CD4-positive, alpha-beta T cell (primary cell): ENCODE data around the gene OR52E6. TPM values are rescaled to one million over a fixed set of nuclear protein-coding genes. Genes with fewer than 3 reads are reported as not detected.
A peak's percentile ranks its signal among the peaks of the same experiment; 100 is the strongest.

Source experiments
- ATAC-seq: fragments of 200-7000 bp; cut with Tn5 transposase; one replicate; pipeline ENCODE4 v1.10.0; 2022; ENCODE audit warnings: mild to moderate bottlenecking; ENCODE audit not compliant: poor library complexity
- CTCF ChIA-PET: fragments of 350-600 bp; sonication (Branson Sonifier 250); formaldehyde crosslinking; loops from one replicate; lab custom pipeline; 2021; ENCODE audit warnings: antibody characterized with exemption, inconsistent platforms; lab: Charles Lee
- POLR2A ChIA-PET: fragments of 350-600 bp; sonication (Branson Sonifier 250); formaldehyde crosslinking; loops from one replicate; lab custom pipeline; 2021; ENCODE audit warnings: antibody characterized with exemption, inconsistent platforms; lab: Charles Lee
- DNase-seq, 14 experiments: peaks; one replicate each; pipeline ENCODE4 v3.0.0-alpha.2; 2013 to 2020; ENCODE audit warnings: mixed read lengths in 2 of 14
- H3K27ac ChIP-seq, 2 donors: one replicate each; pipeline versions ENCODE4 v1.5.1 to v1.7.0; 2013; ENCODE audit warnings: low read length in 2 of 2, low read depth in 1 of 2, mild to moderate bottlenecking in 1 of 2
- H3K27me3 ChIP-seq, 2 experiments: 1 replicate in 1 of 2; 2 replicates in 1 of 2; pipeline versions ENCODE4 v1.6.1 to v1.7.0; 2013; ENCODE audit warnings: low read length in 2 of 2, control low read depth in 1 of 2, mild to moderate bottlenecking in 1 of 2, moderate library complexity in 1 of 2; ENCODE audit not compliant: insufficient read depth in 2 of 2, control insufficient read depth in 1 of 2
- H3K36me3 ChIP-seq: one replicate; pipeline ENCODE4 v1.6.1; 2013; ENCODE audit warnings: low read length, control low read depth; ENCODE audit not compliant: insufficient read depth
- H3K4me1 ChIP-seq: one replicate; pipeline ENCODE4 v1.6.1; 2013; ENCODE audit warnings: low read length, control low read depth; ENCODE audit not compliant: insufficient read depth
- H3K4me3 ChIP-seq: one replicate; pipeline ENCODE4 v1.5.1; 2013; ENCODE audit warnings: mild to moderate bottlenecking, low read length, moderate library complexity
- H3K9me3 ChIP-seq, 2 experiments: 1 replicate in 1 of 2; 2 replicates in 1 of 2; pipeline versions ENCODE4 v1.6.1 to v1.7.0; 2013; ENCODE audit warnings: low read length in 2 of 2, mild to moderate bottlenecking in 2 of 2, control low read depth in 1 of 2, moderate library complexity in 1 of 2; ENCODE audit not compliant: control insufficient read depth in 1 of 2, insufficient read depth in 1 of 2
- H3K27ac Mint-ChIP-seq: one replicate; pipeline ENCODE4 v1.8.0; 2020; ENCODE audit warnings: mixed read lengths
- H3K27me3 Mint-ChIP-seq: one replicate; pipeline ENCODE4 v1.8.0; 2021; ENCODE audit warnings: mixed read lengths
- H3K36me3 Mint-ChIP-seq: one replicate; pipeline ENCODE4 v1.8.0; 2021; ENCODE audit warnings: low read depth, mixed read lengths
- H3K4me1 Mint-ChIP-seq: one replicate; pipeline ENCODE4 v1.8.0; 2021; ENCODE audit warnings: low read depth, mixed read lengths
- H3K4me3 Mint-ChIP-seq: one replicate; pipeline ENCODE4 v1.8.0; 2020; ENCODE audit warnings: mild to moderate bottlenecking, mixed read lengths
- H3K9me3 Mint-ChIP-seq: one replicate; pipeline ENCODE4 v1.8.0; 2020; ENCODE audit warnings: mixed read lengths
- CTCF ChIP-seq: fragments of 200-600 bp; IDR thresholded peaks from one replicate; pipeline ENCODE4 v1.8.0; 2022; ENCODE audit warnings: antibody characterized with exemption, mild to moderate bottlenecking
- intact Hi-C, 2 experiments: fragments of 100-400 bp; cut with DNase I in 1 of 2; cut with micrococcal nuclease in 1 of 2; formaldehyde crosslinking; loops; one replicate each; pipeline versions ENCODE4 v1.15.1 to v1.9.0; 2023 to 2025; cut with DNase I, micrococcal nuclease
- total RNA-seq, 174 experiments: library from RNA in 2 of 174; stranded (reverse) in 2 of 174; gene quantifications; one replicate each; pipeline ENCODE4 v1.2.3 and lab custom pipeline; 2021 to 2026

Gene OR52E6
- total RNA-seq, 2 experiments from 2014 or later = not detected

GRCh38 chr11:5809122-5809519 is 32.6 kb downstream of the OR52E6 start:
- CTCF ChIA-PET = no interaction called here
- intact Hi-C loops = loop anchor here (2.0 to 10.0 kb wide), 4 partner anchors 127 to 1624 kb away; no protein-coding TSS in a partner anchor
- peak overlapping the region; percentile 89 for H3K4me3 Mint-ChIP-seq
- no peak overlapping the region for H3K27ac Mint-ChIP-seq
- POLR2A ChIA-PET = interaction anchor here (0.7 kb wide), 1 partner anchor 1164 kb away, joined by 3 read pairs; no protein-coding TSS in a partner anchor
- H3K36me3 ChIP-seq = no peaks in the 10 kb centered on the region
- peaks cover 6% of the 10 kb centered on the region for H3K4me1 Mint-ChIP-seq
- peak overlapping the region; percentile 55 for H3K4me3 ChIP-seq
- DNase-seq (peak in 3 of 14 experiments; percentile 17 to 24 (median 24)), ATAC-seq (no peak)
- peaks cover 4% of the 10 kb centered on the region for H3K9me3 Mint-ChIP-seq
- H3K27me3 ChIP-seq = peaks cover 0 to 8% of the 10 kb centered on the region in 2 experiments
- peaks cover 0 to under 1% of the 10 kb centered on the region in 2 experiments for H3K9me3 ChIP-seq
- no peak for TF ChIP-seq CTCF
- H3K4me1 ChIP-seq = peaks cover 8% of the 10 kb centered on the region
- H3K36me3 Mint-ChIP-seq = no peaks in the 10 kb centered on the region
- no peak overlapping the region for H3K27ac ChIP-seq
- H3K27me3 Mint-ChIP-seq = peaks cover 38% of the 10 kb centered on the region

DNA sequence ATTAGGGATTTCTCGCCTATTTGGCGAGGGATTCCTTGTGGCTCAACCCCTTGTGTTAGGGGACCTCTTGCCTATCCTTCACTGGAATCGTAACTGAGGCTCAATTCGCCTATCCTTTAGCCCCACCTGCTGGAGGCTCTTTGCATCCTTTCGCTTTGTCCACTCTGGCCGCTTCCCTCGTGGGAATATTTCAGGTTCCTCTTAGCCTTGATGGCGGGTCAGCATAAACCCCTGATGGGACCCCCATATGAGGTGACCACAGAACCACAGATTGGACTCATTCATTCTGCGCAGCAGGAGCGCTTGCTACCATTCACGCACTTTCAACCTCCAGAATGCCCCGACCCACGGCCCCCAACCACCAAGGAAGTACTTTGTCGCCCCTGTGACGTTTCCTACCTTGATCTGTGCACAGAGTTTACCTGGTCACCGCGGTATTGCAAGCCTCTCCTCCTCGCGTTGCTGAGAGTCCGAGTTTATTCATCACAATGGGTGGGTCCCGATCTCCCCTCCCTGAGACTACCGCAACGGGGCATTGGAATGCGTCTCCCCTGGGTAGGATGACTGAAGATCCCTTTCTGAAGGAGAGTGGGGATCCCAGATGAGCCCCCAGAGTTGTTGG is 33.1 kb downstream of the OR52E6 start, which contains the start of gene OR52N2:
Gene OR52N2 (plus strand): TSS at position 425 of the 622 bp plus-strand sequence. CDS start 11,412 bp downstream, outside the sequence.
- peaks cover 8% of the 10 kb centered on the region for H3K4me1 ChIP-seq
- no peak within 1 kb of the TSS for H3K27ac ChIP-seq
- peaks cover 0 to 3% of the 10 kb centered on the region in 2 experiments for H3K9me3 ChIP-seq
- peaks cover 0 to 8% of the 10 kb centered on the region in 2 experiments for H3K27me3 ChIP-seq
- DNase-seq (peak; percentile 46 to 85 (median 63)), ATAC-seq (peak; percentile 78)
- H3K4me1 Mint-ChIP-seq = peaks cover 6% of the 10 kb centered on the region
- peak within 1 kb of the TSS; percentile 89 for H3K4me3 Mint-ChIP-seq
- ChIA-PET POLR2A (interaction anchor here (0.7 kb wide), 1 partner anchor 1163 kb away, joined by 3 read pairs; no protein-coding TSS in a partner anchor), CTCF (no interaction called here)
- H3K36me3 ChIP-seq = no peaks in the 10 kb centered on the region
- H3K9me3 Mint-ChIP-seq = peaks cover 5% of the 10 kb centered on the region
- H3K27ac Mint-ChIP-seq = no peak within 1 kb of the TSS
- intact Hi-C loops = loop anchor here (1.0 to 10.0 kb wide), 8 partner anchors 124 to 1624 kb away; partner anchors contain the start of gene OR51D1 (in 1 of the 2)
- no peaks in the 10 kb centered on the region for H3K36me3 Mint-ChIP-seq
- H3K4me3 ChIP-seq = peak within 1 kb of the TSS; percentile 55
- TF ChIP-seq CTCF = peak; percentile 86
- peaks cover 38% of the 10 kb centered on the region for H3K27me3 Mint-ChIP-seq

DNA sequence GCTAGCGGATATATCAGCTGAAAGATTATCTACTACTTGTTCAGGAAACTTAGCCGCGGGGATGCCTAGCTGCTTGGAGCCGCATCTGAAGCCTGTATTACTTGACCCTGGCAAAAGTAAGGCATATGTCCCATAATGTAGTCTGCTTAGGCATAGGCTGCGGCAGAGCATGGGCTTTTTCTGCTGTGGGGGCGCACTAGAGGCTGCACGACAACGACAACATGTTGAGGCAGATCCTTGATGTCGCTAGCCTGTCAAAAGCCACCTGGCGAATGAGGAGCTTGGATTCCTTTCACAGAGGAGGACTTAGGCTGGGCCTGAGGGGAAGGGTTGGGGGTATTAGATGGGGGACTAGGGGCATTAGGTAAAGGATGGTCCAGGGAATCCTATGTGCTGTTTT is 34.1 kb downstream of the OR52E6 start:
- H3K4me3 Mint-ChIP-seq = peak overlapping the region; percentile 7
- ChIA-PET CTCF (no interaction called here), POLR2A (no interaction called here)
- TF ChIP-seq CTCF = no peak
- peaks cover 45% of the 10 kb centered on the region for H3K27me3 Mint-ChIP-seq
- peaks cover 5% of the 10 kb centered on the region for H3K9me3 Mint-ChIP-seq
- Histone ChIP-seq H3K27ac (no peak overlapping the region), H3K27me3 (peaks cover 0 to 8% of the 10 kb centered on the region in 2 experiments), H3K9me3 (peaks cover 0 to 3% of the 10 kb centered on the region in 2 experiments), H3K36me3 (no peaks in the 10 kb centered on the region), H3K4me1 (peaks cover 8% of the 10 kb centered on the region), H3K4me3 (no peak overlapping the region)
- peaks cover 6% of the 10 kb centered on the region for H3K4me1 Mint-ChIP-seq
- intact Hi-C loops = loop anchor here in 1 of 2 experiments (5.0 to 10.0 kb wide), 2 partner anchors 125 to 1623 kb away; no protein-coding TSS in a partner anchor
- no peak for ATAC-seq
- H3K27ac Mint-ChIP-seq = no peak overlapping the region
- peak in 1 of 14 experiments; percentile 10 for DNase-seq
- H3K36me3 Mint-ChIP-seq = no peaks in the 10 kb centered on the region
